Activated T-cell treated with anti-CD3 and anti-CD28 coated beads, Interleukin-2, amount 50 U/mL, for 24 hours (primary cell): ENCODE measurements around the gene NEO1.

Experiments used
- DNase-seq: peaks from one replicate; pipeline ENCODE4 v3.0.0-alpha.2; 2020
- H3K27ac Mint-ChIP-seq: 2 replicates; pipeline ENCODE4 v1.8.0; 2020; ENCODE audit warnings: mild to moderate bottlenecking, mixed read lengths
- H3K27me3 Mint-ChIP-seq: 2 replicates; pipeline ENCODE4 v1.8.0; 2020; ENCODE audit warnings: mixed read lengths
- H3K36me3 Mint-ChIP-seq: 2 replicates; pipeline ENCODE4 v1.8.0; 2020; ENCODE audit warnings: low read depth, mixed read lengths
- H3K4me1 Mint-ChIP-seq: 2 replicates; pipeline ENCODE4 v1.8.0; 2020; ENCODE audit warnings: low read depth, mixed read lengths
- H3K4me3 Mint-ChIP-seq: 2 replicates; pipeline ENCODE4 v1.8.0; 2020; ENCODE audit warnings: mild to moderate bottlenecking, moderate library complexity, mixed read lengths
- H3K9me3 Mint-ChIP-seq: 2 replicates; pipeline ENCODE4 v1.8.0; 2020; ENCODE audit warnings: mixed read lengths

The NEO1 gene

DNA sequence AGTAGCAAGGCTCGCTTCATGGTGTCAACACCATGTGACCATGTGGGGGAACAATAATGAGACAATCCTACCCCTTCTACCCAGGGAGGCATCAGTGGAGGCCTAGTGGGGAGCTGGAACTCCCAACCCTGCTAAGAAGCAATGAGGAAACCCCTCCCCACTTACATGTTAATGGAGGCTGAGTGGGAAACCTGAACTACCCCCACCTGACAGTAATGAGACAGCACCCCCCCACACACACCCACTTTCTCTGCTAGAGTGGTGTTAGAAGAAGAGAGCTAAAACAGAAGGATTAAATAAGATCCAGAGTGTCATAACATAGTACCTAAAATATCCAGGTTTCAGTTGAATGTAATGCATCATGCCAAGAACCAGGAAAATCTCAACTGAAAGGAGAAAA lies 78.6 kb downstream of the NEO1 start:
- no peak overlapping the region for H3K4me3 Mint-ChIP-seq
- H3K27me3 Mint-ChIP-seq: no peaks in the 10 kb centered on the region
- H3K4me1 Mint-ChIP-seq: peaks cover 2% of the 10 kb centered on the region
- H3K27ac Mint-ChIP-seq: no peak overlapping the region
- H3K9me3 Mint-ChIP-seq: no peaks in the 10 kb centered on the region
- H3K36me3 Mint-ChIP-seq: peaks cover 2% of the 10 kb centered on the region
- no peak for DNase-seq

DNA sequence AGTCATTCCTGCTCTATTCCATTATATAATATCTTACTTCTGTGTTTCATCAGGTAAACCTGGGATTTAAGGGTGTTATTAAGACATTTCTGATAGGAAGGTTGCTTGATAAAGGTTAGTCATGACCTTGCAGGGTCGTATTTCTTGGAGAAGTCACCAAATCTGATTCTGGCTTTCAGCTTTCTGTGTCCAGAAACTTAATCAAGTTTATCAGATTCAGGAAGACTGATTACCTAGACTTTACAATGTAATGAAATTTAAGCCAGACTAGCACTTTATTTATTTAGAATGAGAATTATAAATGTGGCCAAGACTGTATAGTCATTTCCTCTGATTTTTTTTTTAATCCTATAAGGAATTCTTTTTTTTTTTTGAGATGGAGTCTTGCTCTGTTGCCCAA lies 81.9 kb downstream of the NEO1 start:
- peaks cover 4% of the 10 kb centered on the region for H3K36me3 Mint-ChIP-seq
- DNase-seq: no peak
- no peaks in the 10 kb centered on the region for H3K9me3 Mint-ChIP-seq
- peaks cover 3% of the 10 kb centered on the region for H3K4me1 Mint-ChIP-seq
- no peak overlapping the region for H3K4me3 Mint-ChIP-seq
- no peaks in the 10 kb centered on the region for H3K27me3 Mint-ChIP-seq
- H3K27ac Mint-ChIP-seq: no peak overlapping the region

DNA sequence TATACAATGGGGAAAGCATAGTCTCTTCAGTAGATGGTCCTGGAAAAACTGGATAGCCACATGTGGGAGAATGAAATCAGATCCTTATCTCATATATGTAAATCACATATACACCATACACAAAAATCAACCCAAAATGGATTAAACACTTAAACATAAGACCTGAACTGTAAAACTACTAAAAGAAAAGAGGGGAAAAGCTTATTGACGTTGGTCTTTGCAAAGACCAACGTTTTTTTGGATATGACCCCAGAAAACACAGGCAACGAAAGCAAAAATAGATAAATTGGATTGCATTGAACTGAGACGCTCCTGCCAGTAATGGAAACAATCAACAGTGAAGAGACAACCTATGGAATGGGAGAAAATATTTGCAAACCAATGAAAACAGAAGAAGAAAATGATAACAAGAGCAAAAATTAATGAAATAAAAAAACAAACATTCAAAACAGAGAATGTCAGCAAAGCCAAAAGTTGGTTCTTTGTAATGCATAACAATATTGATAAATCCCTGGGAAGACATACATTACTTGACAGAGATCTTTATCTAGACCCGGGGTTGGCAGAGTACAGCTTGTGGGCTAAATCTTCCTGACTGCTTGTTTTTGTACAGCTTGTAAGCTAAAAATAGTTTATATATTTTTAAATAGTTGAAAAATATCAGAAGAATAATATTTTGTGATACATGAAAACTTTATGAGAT lies 86.9 kb downstream of the NEO1 start:
- no peak for DNase-seq
- Mint-ChIP-seq H3K27ac (no peak overlapping the region), H3K4me3 (no peak overlapping the region), H3K4me1 (peaks cover 42% of the 10 kb centered on the region), H3K36me3 (peaks cover 8% of the 10 kb centered on the region), H3K27me3 (no peaks in the 10 kb centered on the region), H3K9me3 (peaks cover 5% of the 10 kb centered on the region)

DNA sequence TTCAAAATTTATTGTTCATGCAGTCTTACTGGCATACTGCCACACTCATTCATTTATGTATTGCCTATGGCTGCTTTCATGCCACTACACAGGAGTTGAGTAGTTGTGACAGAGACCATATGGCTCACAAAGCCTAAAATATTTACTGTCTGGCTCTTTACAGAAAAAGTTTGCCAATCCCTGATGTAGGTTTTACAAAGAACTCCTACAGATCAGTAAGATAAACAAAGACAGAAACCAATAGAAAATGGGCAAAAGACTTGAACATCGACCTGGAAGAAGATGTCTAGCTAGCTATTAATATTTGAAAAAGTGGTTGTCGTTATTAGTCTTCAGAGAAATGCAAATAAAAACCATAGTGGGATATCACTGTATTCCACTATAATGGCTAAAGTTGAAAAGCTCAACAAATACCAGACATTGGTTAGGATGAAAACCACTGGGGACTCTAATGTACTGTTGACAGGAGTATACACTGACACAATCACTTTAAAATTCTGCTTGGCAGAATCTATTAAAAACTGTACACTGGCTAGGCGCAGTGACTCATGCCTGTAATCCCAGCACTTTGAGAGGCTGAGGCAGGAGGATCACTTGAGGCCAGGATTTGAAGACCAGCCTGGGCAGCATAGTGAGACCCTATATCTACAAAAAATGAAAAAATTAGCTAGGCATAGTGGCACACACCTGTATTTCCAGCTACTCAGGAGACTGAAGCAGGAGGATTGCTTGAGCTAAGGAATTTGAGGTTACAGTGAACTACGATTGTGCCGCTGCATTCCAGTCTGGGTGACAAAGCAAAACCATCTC lies 87.7 kb downstream of the NEO1 start:
- Mint-ChIP-seq H3K27ac (no peak overlapping the region), H3K36me3 (peaks cover 11% of the 10 kb centered on the region), H3K9me3 (peaks cover 5% of the 10 kb centered on the region), H3K27me3 (no peaks in the 10 kb centered on the region), H3K4me3 (no peak overlapping the region), H3K4me1 (peaks cover 48% of the 10 kb centered on the region)
- no peak for DNase-seq

DNA sequence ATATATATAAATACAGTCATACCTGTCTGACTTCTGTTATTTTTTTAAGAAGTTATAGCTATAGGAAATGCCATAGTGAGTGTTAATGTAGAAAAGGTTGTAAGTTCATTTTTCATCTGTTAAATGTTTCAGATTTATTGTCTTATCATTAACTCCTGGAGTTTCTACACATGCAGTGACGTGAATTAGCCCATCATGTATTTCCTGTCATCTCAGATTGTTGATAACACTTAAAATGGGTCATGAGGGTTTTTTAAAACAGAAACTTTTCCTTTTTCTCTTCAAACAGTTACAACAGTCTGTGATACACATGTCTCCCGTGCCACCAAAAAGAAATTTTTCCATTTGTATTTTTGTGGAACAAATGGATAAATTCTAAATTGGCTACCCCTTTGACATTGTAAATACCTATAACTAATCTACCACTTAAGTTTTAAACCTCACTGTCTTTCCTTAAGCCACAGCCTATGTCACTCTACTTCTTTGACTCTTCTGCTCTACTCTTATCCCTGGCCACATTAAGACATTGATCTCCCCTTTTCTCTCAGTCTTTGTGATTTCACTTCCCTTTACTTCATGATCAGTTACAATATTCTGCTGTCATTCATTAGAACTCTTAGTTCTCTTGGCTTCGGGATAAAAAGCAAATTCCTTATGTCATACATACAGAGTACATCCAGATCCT lies 89.1 kb downstream of the NEO1 start:
- H3K4me3 Mint-ChIP-seq: no peak overlapping the region
- no peak for DNase-seq
- H3K36me3 Mint-ChIP-seq: peaks cover 11% of the 10 kb centered on the region
- H3K4me1 Mint-ChIP-seq: peaks cover 48% of the 10 kb centered on the region
- H3K27me3 Mint-ChIP-seq: no peaks in the 10 kb centered on the region
- peak overlapping the region; percentile 87 for H3K27ac Mint-ChIP-seq
- peaks cover 5% of the 10 kb centered on the region for H3K9me3 Mint-ChIP-seq

DNA sequence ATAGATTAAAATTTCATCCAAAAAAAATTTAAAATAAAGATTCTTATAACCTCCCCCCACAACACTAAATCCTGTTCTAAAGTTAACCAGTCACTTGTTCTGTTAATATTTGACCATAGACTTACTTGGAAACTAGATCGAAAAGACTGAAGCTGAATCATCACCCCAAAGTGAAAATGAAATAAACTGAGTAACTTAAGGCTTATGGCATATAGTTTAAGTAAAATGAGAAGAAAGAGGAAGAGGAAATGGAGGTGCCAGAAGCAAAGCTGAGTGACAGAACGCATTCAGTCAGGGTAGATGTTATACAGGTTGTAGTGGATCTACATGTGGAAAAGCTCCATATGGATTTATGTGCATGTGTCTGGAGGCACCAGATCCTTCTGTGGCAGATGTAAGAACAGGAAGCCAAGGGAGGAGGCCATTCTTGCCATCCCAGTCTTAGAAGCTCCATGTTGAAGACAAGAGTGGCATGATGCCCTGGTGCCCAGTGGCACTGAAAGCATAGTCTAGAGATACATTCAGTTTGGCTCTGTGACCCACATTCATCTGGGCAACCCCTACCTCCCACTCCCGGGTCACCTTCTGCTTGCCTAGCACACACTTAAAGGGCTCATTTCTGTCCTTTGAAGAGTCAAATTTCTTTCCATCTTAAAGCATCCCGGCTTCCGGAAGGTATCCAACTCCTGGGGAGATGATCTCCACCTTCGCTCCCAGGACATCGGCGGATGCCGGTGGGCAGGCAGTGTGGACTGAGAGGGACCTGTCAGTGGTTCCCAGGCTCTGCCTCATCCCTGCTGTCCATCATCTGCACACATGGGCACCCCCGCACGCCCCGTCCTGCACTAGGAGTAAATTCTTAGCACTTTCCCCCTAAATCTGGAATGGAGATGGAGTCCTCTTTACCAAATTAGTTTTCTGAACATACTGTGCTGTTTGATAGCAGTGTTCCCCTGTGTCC lies 90.8 kb downstream of the NEO1 start:
- Mint-ChIP-seq H3K9me3 (peaks cover 5% of the 10 kb centered on the region), H3K27ac (peak overlapping the region; percentile 94), H3K4me3 (peak overlapping the region; percentile 16), H3K27me3 (no peaks in the 10 kb centered on the region), H3K36me3 (peaks cover 11% of the 10 kb centered on the region), H3K4me1 (peaks cover 48% of the 10 kb centered on the region)
- peak; percentile 48 for DNase-seq

DNA sequence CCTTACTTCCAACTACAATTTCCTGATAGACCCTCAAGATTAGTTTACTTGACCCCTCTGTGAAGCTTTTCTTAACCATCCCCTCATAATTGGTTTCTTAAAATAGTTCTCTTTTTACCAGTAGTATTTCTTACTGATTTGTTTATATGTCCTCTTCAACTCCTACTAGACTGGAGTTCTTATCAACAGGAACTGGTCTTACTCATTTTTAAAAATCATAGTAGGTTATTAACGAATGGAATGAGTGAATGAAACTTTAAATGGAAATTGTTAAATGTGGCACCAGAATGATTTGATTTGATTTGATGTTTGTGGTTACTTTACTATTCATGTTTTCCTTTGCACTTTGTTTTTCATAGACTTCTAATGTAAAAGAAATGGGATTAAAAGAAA lies 91.5 kb downstream of the NEO1 start:
- no peak for DNase-seq
- peaks cover 14% of the 10 kb centered on the region for H3K36me3 Mint-ChIP-seq
- H3K27ac Mint-ChIP-seq: peak overlapping the region; percentile 94
- H3K9me3 Mint-ChIP-seq: peaks cover 5% of the 10 kb centered on the region
- no peaks in the 10 kb centered on the region for H3K27me3 Mint-ChIP-seq
- H3K4me1 Mint-ChIP-seq: peaks cover 48% of the 10 kb centered on the region
- peak overlapping the region; percentile 16 for H3K4me3 Mint-ChIP-seq

DNA sequence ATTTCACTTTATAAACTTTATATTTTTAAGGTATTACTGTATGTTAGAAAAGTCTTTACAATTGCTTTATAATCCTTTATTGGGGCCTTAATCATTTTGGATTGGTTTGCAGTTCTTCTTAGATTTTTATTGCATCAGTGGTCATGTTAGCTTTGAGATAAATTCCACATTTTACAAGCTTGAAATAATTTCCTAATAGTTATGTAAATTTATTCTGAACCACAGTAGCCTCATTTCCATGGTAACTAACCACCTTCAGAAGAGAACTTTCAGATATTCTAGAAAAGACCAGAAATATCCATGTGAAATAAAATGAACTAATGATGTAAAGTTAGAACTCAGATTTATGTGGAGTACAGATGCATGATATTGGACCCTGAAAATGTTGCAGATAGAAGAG lies 94.2 kb downstream of the NEO1 start:
- no peak overlapping the region for H3K27ac Mint-ChIP-seq
- H3K36me3 Mint-ChIP-seq: peaks cover 28% of the 10 kb centered on the region
- no peak overlapping the region for H3K4me3 Mint-ChIP-seq
- no peak for DNase-seq
- H3K4me1 Mint-ChIP-seq: peaks cover 33% of the 10 kb centered on the region
- H3K27me3 Mint-ChIP-seq: no peaks in the 10 kb centered on the region
- peaks cover 10% of the 10 kb centered on the region for H3K9me3 Mint-ChIP-seq

DNA sequence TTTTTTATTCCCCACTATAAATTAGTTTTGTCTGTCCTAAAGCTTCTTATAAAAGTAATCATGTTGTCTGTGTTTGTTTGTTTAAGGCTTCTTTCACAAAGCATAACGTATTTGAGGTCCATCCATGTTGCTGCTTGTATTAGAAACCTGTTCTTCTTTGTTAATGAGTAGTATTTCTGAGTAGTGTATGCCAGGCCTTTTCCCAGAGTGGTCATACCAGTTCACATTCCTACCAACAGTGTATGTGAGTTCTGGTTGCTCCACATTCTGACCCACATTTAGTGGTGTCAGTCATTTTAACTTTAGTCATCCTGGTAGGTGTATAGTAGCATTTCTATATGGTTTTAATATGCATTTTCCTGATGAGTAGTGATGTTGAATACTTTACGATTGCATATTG lies 98.6 kb downstream of the NEO1 start:
- peaks cover 6% of the 10 kb centered on the region for H3K4me1 Mint-ChIP-seq
- no peak overlapping the region for H3K27ac Mint-ChIP-seq
- H3K4me3 Mint-ChIP-seq: no peak overlapping the region
- H3K36me3 Mint-ChIP-seq: peaks cover 45% of the 10 kb centered on the region
- no peak for DNase-seq
- no peaks in the 10 kb centered on the region for H3K27me3 Mint-ChIP-seq
- peaks cover 24% of the 10 kb centered on the region for H3K9me3 Mint-ChIP-seq

DNA sequence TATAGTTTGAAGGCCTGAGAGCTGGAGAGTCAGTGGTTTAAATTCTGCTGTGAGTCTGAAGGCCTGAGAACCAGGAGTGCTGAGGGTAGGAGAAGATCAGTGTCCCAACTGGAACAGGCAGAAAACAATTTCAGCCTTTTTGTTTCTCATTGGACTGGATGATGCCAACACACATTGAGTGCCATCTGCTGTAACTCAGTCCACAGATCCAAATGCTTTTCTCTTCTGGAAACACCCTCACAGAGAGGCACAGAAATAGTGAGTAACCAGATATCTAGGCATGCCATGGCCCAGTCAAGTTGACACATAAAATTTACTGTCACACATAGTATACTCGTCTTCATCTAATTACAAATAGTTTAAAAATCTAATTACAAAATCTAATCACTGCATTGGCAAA lies 100.8 kb downstream of the NEO1 start:
- Mint-ChIP-seq H3K9me3 (peaks cover 31% of the 10 kb centered on the region), H3K27me3 (no peaks in the 10 kb centered on the region), H3K27ac (no peak overlapping the region)

DNA sequence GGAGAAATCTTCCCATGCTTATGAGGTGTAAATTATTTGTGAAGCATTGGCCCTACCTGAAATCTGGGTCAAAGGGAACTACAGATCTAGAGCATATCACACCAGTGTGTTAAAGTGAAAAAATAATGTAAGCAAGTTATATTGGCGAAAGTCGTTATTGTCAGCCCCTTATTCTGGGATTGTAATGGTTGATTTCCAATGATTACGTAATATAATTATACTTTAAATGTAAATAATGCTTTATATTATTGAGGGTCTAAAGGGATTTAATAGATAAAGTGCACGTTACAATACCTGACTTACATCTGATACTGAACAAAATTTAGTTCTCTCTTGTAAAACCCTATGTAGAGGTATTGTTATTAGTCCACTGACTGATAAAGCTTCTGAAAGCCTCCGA lies 101.2 kb downstream of the NEO1 start:
- no peaks in the 10 kb centered on the region for H3K27me3 Mint-ChIP-seq
- no peak for DNase-seq
- peaks cover 6% of the 10 kb centered on the region for H3K4me1 Mint-ChIP-seq
- peaks cover 31% of the 10 kb centered on the region for H3K9me3 Mint-ChIP-seq
- peaks cover 48% of the 10 kb centered on the region for H3K36me3 Mint-ChIP-seq
- no peak overlapping the region for H3K4me3 Mint-ChIP-seq
- no peak overlapping the region for H3K27ac Mint-ChIP-seq

More for the DNA sequence above, 100.8 kb downstream of the NEO1 start:
- DNase-seq: no peak
- H3K4me3 Mint-ChIP-seq: no peak overlapping the region
- peaks cover 6% of the 10 kb centered on the region for H3K4me1 Mint-ChIP-seq
- H3K36me3 Mint-ChIP-seq: peaks cover 49% of the 10 kb centered on the region

DNA sequence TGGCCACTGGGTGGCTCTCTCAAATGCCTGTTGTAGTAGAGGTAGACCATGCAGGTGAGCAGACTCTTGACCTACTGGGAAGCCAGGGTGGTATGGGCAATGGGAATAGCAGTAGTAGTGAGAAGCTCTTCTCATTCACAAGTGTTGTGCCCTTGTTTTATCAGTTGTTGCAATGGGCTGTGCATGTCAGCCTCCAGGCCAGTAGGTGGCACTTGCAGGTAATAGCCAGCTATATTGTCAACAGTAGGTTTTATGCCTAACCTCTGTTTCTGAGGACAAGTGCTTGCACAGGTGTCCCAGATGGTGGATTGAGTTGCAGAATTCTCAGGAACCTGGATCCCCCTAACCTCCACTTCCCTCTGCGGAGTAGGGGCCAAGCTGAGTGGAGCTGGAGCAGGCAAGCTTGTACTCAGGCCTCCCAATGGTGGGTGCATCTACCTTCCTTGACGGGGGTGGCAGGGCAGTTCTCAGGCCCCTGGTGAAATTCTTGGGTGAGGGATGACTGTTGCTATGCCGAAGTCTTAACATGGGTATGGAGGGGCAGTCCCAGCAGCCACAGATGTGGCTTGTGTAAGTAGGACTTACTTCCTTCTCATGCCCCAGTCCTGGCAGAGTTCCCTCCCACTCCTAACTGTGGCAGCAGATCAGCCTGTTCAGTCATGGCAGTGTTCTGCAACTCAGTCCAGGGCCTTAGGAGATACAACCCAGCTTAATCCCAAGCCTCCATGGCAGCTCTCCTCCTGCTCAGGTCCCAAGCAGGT lies 104.3 kb downstream of the NEO1 start:
- Mint-ChIP-seq H3K4me3 (no peak overlapping the region), H3K27me3 (no peaks in the 10 kb centered on the region), H3K9me3 (peaks cover 27% of the 10 kb centered on the region), H3K4me1 (peaks cover 6% of the 10 kb centered on the region), H3K27ac (no peak overlapping the region), H3K36me3 (peaks cover 28% of the 10 kb centered on the region)
- no peak for DNase-seq

DNA sequence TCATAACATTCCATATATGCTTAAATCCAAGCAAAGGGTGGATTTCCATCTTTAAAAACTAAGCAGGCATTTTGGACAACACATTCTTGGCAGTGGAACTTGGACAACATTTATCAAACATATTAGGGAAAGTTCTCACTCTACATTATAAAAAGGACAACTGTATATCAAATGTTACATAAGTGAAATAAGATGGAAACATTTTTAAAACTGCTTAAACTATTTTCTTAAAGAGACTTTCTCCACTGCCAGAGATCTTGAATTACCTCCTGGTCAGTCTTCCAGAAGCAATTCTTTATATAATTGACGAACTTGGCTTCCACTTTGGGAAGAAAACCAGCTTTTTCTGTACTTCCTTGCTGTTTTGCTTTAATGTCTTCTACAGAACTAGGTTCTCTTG lies 109.3 kb downstream of the NEO1 start:
- H3K36me3 Mint-ChIP-seq: peaks cover 21% of the 10 kb centered on the region
- no peak for DNase-seq
- H3K27me3 Mint-ChIP-seq: no peaks in the 10 kb centered on the region
- peaks cover 8% of the 10 kb centered on the region for H3K9me3 Mint-ChIP-seq
- H3K4me1 Mint-ChIP-seq: no peaks in the 10 kb centered on the region
- H3K4me3 Mint-ChIP-seq: no peak overlapping the region
- no peak overlapping the region for H3K27ac Mint-ChIP-seq
